PC-3 (cell line): ENCODE data around the gene C1orf159. TPM values are rescaled to one million over a fixed set of nuclear protein-coding genes. Genes with fewer than 3 reads are reported as not detected.

ENCODE experiments used
- ATAC-seq: fragments of 200-7000 bp; cut with Tn5 transposase; 2 replicates; pipeline ENCODE4 v1.9.1; 2020; ENCODE audit warnings: mild to moderate bottlenecking, moderate library complexity
- BruUV-seq: library from RNA; stranded (reverse); fragments of 400-500 nt; replicated peaks from 2 replicates; lab custom pipeline; 2021; lab: Mats Ljungman, UMichigan
- CTCF ChIA-PET: fragments of 300-600 bp; sonication (Branson Sonifier 250); formaldehyde crosslinking; loops from one replicate; lab custom pipeline; 2022; ENCODE audit warnings: antibody characterized with exemption; lab: Charles Lee
- POLR2A ChIA-PET: fragments of 300-600 bp; sonication (Branson Sonifier 250); formaldehyde crosslinking; loops from one replicate; lab custom pipeline; 2022; ENCODE audit warnings: antibody characterized with exemption; ENCODE audit not compliant: unreplicated experiment; lab: Charles Lee
- DNase-seq: peaks from one replicate; pipeline ENCODE4 v3.0.0-alpha.2; 2015
- H2AFZ ChIP-seq: fragments of 300-600 bp; sonication (generic); 2 replicates; pipeline ENCODE4 v1.6.0; 2016; ENCODE audit warnings: antibody characterized with exemption, low read length
- H3F3A ChIP-seq: fragments of 300-600 bp; sonication (generic); one replicate; pipeline ENCODE4 v1.6.0; 2017; ENCODE audit warnings: antibody characterized with exemption, low read length, control low read depth, mild to moderate bottlenecking; ENCODE audit not compliant: unreplicated experiment
- H3K27ac ChIP-seq: fragments of 300-600 bp; sonication (generic); 2 replicates; pipeline ENCODE4 v1.5.1; 2016; ENCODE audit warnings: mild to moderate bottlenecking, low read length
- H3K27me3 ChIP-seq: fragments of 300-600 bp; sonication (generic); 2 replicates; pipeline ENCODE4 v1.6.1; 2016; ENCODE audit warnings: low read length, mixed read lengths
- H3K36me3 ChIP-seq: fragments of 300-600 bp; sonication (generic); 2 replicates; pipeline ENCODE4 v1.6.1; 2016; ENCODE audit warnings: low read depth, mixed run types, low read length, mixed read lengths
- H3K4me1 ChIP-seq: fragments of 300-600 bp; sonication (generic); 2 replicates; pipeline ENCODE4 v1.5.1; 2016; ENCODE audit warnings: low read length; ENCODE audit not compliant: insufficient read depth
- H3K4me2 ChIP-seq: fragments of 300-600 bp; sonication (generic); 2 replicates; pipeline ENCODE4 v1.6.0; 2016; ENCODE audit warnings: low read length
- H3K4me3 ChIP-seq: fragments of 300-600 bp; sonication (generic); 2 replicates; pipeline ENCODE4 v1.5.1; 2016; ENCODE audit warnings: mild to moderate bottlenecking, low read length, mixed read lengths
- H3K79me2 ChIP-seq: fragments of 300-600 bp; sonication (generic); 2 replicates; pipeline ENCODE4 v1.6.1; 2017; ENCODE audit warnings: low read length, mixed read lengths
- H3K9ac ChIP-seq: fragments of 300-600 bp; sonication (generic); 2 replicates; pipeline ENCODE4 v1.6.0; 2016; ENCODE audit warnings: mild to moderate bottlenecking, low read length
- H3K9me2 ChIP-seq: fragments of 300-600 bp; sonication (generic); replicated peaks from 2 replicates; pipeline ENCODE4 v1.6.1; 2016; ENCODE audit warnings: mixed run types, low read length, mixed read lengths
- H3K9me3 ChIP-seq: fragments of 300-600 bp; sonication (generic); 2 replicates; pipeline ENCODE4 v1.6.1; 2016; ENCODE audit warnings: low read length, mixed read lengths
- H4K20me1 ChIP-seq: fragments of 300-600 bp; sonication (generic); 2 replicates; pipeline ENCODE4 v1.6.1; 2016; ENCODE audit warnings: low read length, mixed read lengths
- EZH2 ChIP-seq: fragments of 300-600 bp; sonication (generic); IDR thresholded peaks from one replicate; pipeline ENCODE4 v1.6.1; 2017; ENCODE audit warnings: antibody characterized with exemption, mild to moderate bottlenecking, low read length; ENCODE audit not compliant: unreplicated experiment
- EZH2phosphoT487 ChIP-seq: fragments of 300-600 bp; sonication (generic); IDR thresholded peaks from 2 replicates; pipeline ENCODE4 v1.6.1; 2018; ENCODE audit warnings: mild to moderate bottlenecking, antibody characterized with exemption, low read length, borderline replicate concordance
- intact Hi-C: fragments of 100-400 bp; cut with micrococcal nuclease; formaldehyde crosslinking; loops from 2 replicates; pipeline ENCODE4 v1.9.0; 2023
- total RNA-seq: library from RNA; depleted of rRNA; stranded (reverse); fragments of >200 nt; gene quantifications from 2 replicates; pipeline ENCODE4 v1.2.3, GENCODE V29; 2014
- TF ChIP-seq, protein P1 (sequence below): fragments of 300-600 bp; sonication (generic); conservative IDR thresholded peaks from 2 replicates; pipeline ENCODE4 v1.5.1; 2017; ENCODE audit warnings: antibody characterized with exemption, low read depth, mild to moderate bottlenecking, low read length

The C1orf159 gene
- total RNA-seq, 1 experiment from 2014 or later: 78.0 TPM

DNA sequence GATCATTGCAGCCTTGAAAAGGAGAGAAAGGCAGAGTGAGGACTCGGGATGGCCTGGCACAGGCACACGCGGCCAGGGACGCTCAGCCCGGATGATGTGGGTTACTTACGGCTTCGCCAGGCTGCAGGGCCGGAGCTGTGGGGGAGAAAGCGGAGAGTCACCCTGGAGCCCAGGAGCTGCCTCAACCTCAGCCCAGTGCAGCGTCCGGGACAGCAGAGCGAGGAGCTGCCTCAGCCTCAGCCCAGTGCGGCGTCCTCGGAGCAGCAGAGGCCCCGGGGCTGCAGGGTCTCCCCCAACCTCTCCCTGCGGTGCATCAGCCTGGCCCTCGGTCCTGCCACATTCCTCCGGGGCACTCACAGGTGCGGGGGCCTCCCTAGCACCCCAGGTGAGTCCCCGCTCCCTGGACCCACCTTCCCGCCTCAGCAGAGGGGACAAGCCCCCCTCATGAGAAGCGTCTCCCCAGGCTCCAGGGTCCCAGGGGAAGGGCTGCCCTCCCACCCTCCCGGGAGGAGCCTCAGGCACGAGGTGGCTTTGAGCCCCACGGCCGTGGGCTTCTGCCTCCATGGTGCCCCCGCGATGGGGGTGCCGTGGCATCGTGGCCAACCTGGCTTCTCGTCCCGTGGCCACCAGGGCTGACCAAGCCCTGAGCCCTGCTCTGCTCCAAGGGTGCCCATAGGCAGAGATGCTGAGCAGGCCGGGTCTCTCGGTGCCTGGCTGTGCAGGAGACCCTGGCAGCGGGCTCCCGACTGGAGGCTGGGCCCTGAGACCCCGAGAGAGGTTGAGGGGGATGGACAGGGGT, 31.3 kb downstream of the C1orf159 start:
- Histone ChIP-seq H2AFZ (no peak overlapping the region), H3K36me3 (no peaks in the 10 kb centered on the region), H3K27ac (no peak overlapping the region), H3K79me2 (no peaks in the 10 kb centered on the region), H3K4me1 (peaks cover 9% of the 10 kb centered on the region), H3K4me3 (no peak overlapping the region), H3K4me2 (no peak overlapping the region), H3K9me2 (no peaks in the 10 kb centered on the region), H3K9me3 (no peaks in the 10 kb centered on the region), H4K20me1 (no peaks in the 10 kb centered on the region), H3K9ac (no peak overlapping the region), H3F3A (no peaks in the 10 kb centered on the region), H3K27me3 (no peaks in the 10 kb centered on the region)
- ATAC-seq (no peak), DNase-seq (no peak)
- intact Hi-C loops: no loop called here
- TF ChIP-seq, protein P1, sequence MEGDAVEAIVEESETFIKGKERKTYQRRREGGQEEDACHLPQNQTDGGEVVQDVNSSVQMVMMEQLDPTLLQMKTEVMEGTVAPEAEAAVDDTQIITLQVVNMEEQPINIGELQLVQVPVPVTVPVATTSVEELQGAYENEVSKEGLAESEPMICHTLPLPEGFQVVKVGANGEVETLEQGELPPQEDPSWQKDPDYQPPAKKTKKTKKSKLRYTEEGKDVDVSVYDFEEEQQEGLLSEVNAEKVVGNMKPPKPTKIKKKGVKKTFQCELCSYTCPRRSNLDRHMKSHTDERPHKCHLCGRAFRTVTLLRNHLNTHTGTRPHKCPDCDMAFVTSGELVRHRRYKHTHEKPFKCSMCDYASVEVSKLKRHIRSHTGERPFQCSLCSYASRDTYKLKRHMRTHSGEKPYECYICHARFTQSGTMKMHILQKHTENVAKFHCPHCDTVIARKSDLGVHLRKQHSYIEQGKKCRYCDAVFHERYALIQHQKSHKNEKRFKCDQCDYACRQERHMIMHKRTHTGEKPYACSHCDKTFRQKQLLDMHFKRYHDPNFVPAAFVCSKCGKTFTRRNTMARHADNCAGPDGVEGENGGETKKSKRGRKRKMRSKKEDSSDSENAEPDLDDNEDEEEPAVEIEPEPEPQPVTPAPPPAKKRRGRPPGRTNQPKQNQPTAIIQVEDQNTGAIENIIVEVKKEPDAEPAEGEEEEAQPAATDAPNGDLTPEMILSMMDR: no peak
- TF ChIP-seq EZH2phosphoT487 (no peak), EZH2 (no peak)
- CTCF ChIA-PET: no interaction called here
- POLR2A ChIA-PET: no interaction called here
- no TSS peak for BruUV-seq

DNA sequence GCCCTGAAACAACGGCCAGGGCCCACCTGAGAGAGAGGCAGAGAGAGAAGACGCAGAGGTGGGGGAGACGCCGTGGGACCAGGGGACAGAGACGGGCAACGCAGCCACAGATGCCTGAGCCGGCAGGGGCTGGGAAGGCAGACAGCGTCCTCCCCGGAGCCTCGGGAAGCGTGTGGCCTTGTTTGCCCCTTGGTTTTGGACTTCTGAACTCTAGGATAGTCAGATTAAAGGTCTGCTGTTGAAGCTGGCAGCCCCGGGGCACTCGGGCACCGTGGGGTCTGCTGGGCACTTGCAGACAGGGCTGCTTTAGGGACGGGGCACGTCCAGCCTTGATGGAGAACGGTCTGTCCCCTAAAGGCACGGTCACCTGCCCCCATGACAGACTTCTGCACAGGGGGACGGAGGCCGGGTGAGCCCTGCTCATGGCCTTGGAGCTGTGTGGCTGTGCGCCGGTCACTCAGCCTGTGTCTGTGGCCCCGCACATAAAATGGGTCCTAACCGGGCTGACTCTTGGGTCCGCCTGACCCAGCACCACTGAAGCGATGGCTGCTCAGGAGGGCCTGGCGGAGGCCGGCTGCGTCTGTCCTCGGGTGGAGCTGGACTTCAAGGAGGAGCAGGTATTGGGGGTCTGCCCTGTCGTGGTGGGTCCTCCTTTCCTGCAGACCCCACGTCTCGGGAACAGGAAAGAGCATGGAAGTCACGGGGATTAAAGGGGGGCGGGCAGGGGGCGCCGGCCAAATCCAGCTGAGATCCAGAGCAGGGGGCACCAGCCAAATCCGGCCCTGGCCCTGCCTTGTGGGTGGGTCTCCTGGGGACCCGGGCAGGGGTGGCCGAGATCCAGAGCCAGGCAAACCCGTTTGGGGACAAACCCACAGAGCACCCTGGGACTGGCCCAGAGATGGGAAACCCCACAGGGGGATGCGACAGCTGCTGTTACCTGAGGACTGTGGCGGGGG, 32.2 kb downstream of the C1orf159 start:
- TF ChIP-seq, protein P1: no peak
- no peak for TF ChIP-seq EZH2
- no peak for TF ChIP-seq EZH2phosphoT487
- BruUV-seq: no TSS peak

More for the DNA sequence above, 32.2 kb downstream of the C1orf159 start:
- no peak for DNase-seq
- H3K79me2 ChIP-seq: no peaks in the 10 kb centered on the region
- ChIA-PET CTCF (no interaction called here), POLR2A (no interaction called here)
- no peak for ATAC-seq
- no peaks in the 10 kb centered on the region for H3K9me2 ChIP-seq
- no peak overlapping the region for H3K27ac ChIP-seq
- H3K9ac ChIP-seq: no peak overlapping the region
- no peaks in the 10 kb centered on the region for H3K36me3 ChIP-seq
- no peaks in the 10 kb centered on the region for H3K27me3 ChIP-seq
- H3K4me2 ChIP-seq: no peak overlapping the region
- no peak overlapping the region for H3K4me3 ChIP-seq
- H3K4me1 ChIP-seq: peaks cover 12% of the 10 kb centered on the region
- no peaks in the 10 kb centered on the region for H3K9me3 ChIP-seq
- no peak overlapping the region for H2AFZ ChIP-seq
- no peaks in the 10 kb centered on the region for H4K20me1 ChIP-seq
- H3F3A ChIP-seq: no peaks in the 10 kb centered on the region
- intact Hi-C loops: no loop called here
